Loucy (cell line): ENCODE results near the gene ACVRL1.

Experiments
- EZH2phosphoT487 ChIP-seq: fragments of 200-600 bp; IDR thresholded peaks from 2 replicates; pipeline ENCODE4 v1.6.1; 2018; ENCODE audit warnings: antibody characterized with exemption, mild to moderate bottlenecking, moderate library complexity, borderline replicate concordance
- TF ChIP-seq, protein P1 (sequence below): fragments of 200-600 bp; sonication (generic); conservative IDR thresholded peaks from 2 replicates; pipeline ENCODE4 v1.5.1; 2014; ENCODE audit warnings: mild to moderate bottlenecking, antibody characterized with exemption, low read length

DNA sequence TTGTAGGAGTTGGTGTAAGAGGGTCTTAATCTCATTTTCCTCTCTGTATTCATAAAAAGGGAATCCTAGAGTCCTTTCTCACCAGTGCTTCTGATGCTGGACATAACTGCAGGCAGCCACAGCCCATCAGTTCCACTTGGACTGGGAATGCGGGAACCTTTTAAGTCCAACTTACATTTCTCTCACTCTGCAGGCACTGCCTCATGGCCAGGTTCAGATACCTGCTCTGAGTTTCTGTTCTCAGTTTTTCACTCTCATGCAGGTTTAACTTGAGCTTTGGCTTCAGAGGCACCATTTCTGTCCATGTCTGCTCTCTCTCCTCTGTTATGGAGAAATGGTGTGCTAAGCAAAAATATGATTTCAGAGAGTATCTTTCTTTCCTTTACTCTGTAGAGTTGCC, 48.4 kb downstream of the ACVRL1 start:
- TF ChIP-seq, protein P1, sequence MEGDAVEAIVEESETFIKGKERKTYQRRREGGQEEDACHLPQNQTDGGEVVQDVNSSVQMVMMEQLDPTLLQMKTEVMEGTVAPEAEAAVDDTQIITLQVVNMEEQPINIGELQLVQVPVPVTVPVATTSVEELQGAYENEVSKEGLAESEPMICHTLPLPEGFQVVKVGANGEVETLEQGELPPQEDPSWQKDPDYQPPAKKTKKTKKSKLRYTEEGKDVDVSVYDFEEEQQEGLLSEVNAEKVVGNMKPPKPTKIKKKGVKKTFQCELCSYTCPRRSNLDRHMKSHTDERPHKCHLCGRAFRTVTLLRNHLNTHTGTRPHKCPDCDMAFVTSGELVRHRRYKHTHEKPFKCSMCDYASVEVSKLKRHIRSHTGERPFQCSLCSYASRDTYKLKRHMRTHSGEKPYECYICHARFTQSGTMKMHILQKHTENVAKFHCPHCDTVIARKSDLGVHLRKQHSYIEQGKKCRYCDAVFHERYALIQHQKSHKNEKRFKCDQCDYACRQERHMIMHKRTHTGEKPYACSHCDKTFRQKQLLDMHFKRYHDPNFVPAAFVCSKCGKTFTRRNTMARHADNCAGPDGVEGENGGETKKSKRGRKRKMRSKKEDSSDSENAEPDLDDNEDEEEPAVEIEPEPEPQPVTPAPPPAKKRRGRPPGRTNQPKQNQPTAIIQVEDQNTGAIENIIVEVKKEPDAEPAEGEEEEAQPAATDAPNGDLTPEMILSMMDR: no peak
- no peak for TF ChIP-seq EZH2phosphoT487
